Muscle of arm (tissue), 12 donors: ENCODE measurements around the gene APBA2. TPM values are rescaled to one million over a fixed set of nuclear protein-coding genes. Genes with fewer than 3 reads are reported as not detected.
"Not testable (repeated sequence)": the region's sequence is repeated elsewhere in the genome, so short reads cannot be mapped to it uniquely, and the experiment has no call there.

ENCODE experiments used
- DNase-seq: peaks from one replicate; pipeline ENCODE4 v3.0.0-alpha.2; 2013
- polyA plus RNA-seq, 12 donors: library from polyadenylated mRNA; unstranded; fragments of 120-200 nt; gene quantifications; one replicate each; pipeline ENCODE4 v1.2.1, GENCODE V29; 2013; ENCODE audit not compliant: insufficient read length in 12 of 12

The APBA2 gene
- polyA plus RNA-seq, 12 donors: 2.9 to 19.6 (median 5.2) TPM; not detected in 1

- no peak for DNase-seq
These were observed 149.8 kb downstream of the APBA2 start for GRCh38 chr15:29035336-29036285.

- DNase-seq: no peak
These were observed 152.4 kb downstream of the APBA2 start for GRCh38 chr15:29037997-29038705.

GRCh38 chr15:29039466-29040369, 153.9 kb downstream of the APBA2 start:
- no peak for DNase-seq

GRCh38 chr15:29040370-29040751, 154.6 kb downstream of the APBA2 start:
- peak; percentile 49 for DNase-seq

GRCh38 chr15:29043736-29044502, 158.1 kb downstream of the APBA2 start:
- DNase-seq: no peak

GRCh38 chr15:29044503-29044901, 158.7 kb downstream of the APBA2 start:
- DNase-seq: no peak

GRCh38 chr15:29045161-29045560, 159.4 kb downstream of the APBA2 start:
- not testable (repeated sequence) for DNase-seq

- DNase-seq: no peak
These were observed 159.9 kb downstream of the APBA2 start for GRCh38 chr15:29045717-29046116.

GRCh38 chr15:29046281-29046810, 160.6 kb downstream of the APBA2 start:
- no peak for DNase-seq

GRCh38 chr15:29046977-29047376, 161.2 kb downstream of the APBA2 start:
- DNase-seq: no peak

- no peak for DNase-seq
These were observed 162.2 kb downstream of the APBA2 start for GRCh38 chr15:29048011-29048410.

- DNase-seq: no peak
These were observed 165.1 kb downstream of the APBA2 start for GRCh38 chr15:29050870-29051269.

- DNase-seq: no peak
These were observed 165.6 kb downstream of the APBA2 start for GRCh38 chr15:29051422-29051821.

- DNase-seq: no peak
These were observed 167.2 kb downstream of the APBA2 start for GRCh38 chr15:29053006-29053405.

GRCh38 chr15:29053661-29054131, 167.9 kb downstream of the APBA2 start:
- DNase-seq: no peak

- DNase-seq: no peak
These were observed 168.6 kb downstream of the APBA2 start for GRCh38 chr15:29054171-29055045.

- DNase-seq: no peak
These were observed 170.1 kb downstream of the APBA2 start for GRCh38 chr15:29055876-29056275.

GRCh38 chr15:29056839-29057450, 171.2 kb downstream of the APBA2 start:
- no peak for DNase-seq

GRCh38 chr15:29057856-29058255, 172.1 kb downstream of the APBA2 start:
- no peak for DNase-seq
